HepG2 (cell line): ENCODE measurements around the gene MAEA. TPM values are rescaled to one million over a fixed set of nuclear protein-coding genes. Genes with fewer than 3 reads are reported as not detected.

Experiments used
- AGO1 ChIP-seq: fragments of 200-400 bp; formaldehyde crosslinking; IDR thresholded peaks from 2 replicates; pipeline ENCODE4 v1.6.1; 2017; ENCODE audit warnings: mild to moderate bottlenecking, low read depth, low read length, moderate library complexity; ENCODE audit not compliant: poor library complexity, severe bottlenecking
- AGO2 ChIP-seq: fragments of 200-400 bp; formaldehyde crosslinking; optimal IDR thresholded peaks from 2 replicates; pipeline ENCODE3; 2017; ENCODE audit warnings: mild to moderate bottlenecking, low read depth, low read length, moderate library complexity
- HNRNPK ChIP-seq: fragments of 200-400 bp; formaldehyde crosslinking; IDR thresholded peaks from 2 replicates; pipeline ENCODE4 v1.6.1; 2018; ENCODE audit warnings: low read length, low read depth, moderate library complexity, mild to moderate bottlenecking; ENCODE audit not compliant: poor library complexity, severe bottlenecking
- MBD4 ChIP-seq: IDR thresholded peaks from 2 replicates; pipeline ENCODE4 v1.6.1; 2012; ENCODE audit warnings: low read length, inconsistent platforms, borderline replicate concordance
- polyA plus RNA-seq, 8 experiments: library from polyadenylated mRNA; depleted of rRNA in 3 of 8; stranded (reverse) in 7 of 8; unstranded in 1 of 8; fragments of >200 nt; fragmentation: Illumina TruSeq in 4 of 8; extraction: Trizol in 4 of 8; gene quantifications; 2 replicates each; pipeline versions ENCODE4 v1.2.1 to v1.2.3, GENCODE V29; 2011 to 2016; ENCODE audit warnings: low read depth in 4 of 8, missing spikeins in 1 of 8, mixed read lengths in 1 of 8; ENCODE audit not compliant: insufficient read depth in 1 of 8
- total RNA-seq, 5 experiments: library from RNA; depleted of rRNA; stranded (reverse); fragments of >200 nt; fragmentation: Illumina TruSeq; extraction: Trizol; gene quantifications; 2 replicates each; pipeline ENCODE4 v1.2.3, GENCODE V29; 2016; ENCODE audit warnings: low read depth in 1 of 5
- TF ChIP-seq, protein P1 (sequence below), 2 experiments: fragments of 450-650 bp in 1 of 2; sonication (generic) in 1 of 2; formaldehyde crosslinking in 1 of 2; IDR thresholded peaks; 2 replicates each; pipeline versions ENCODE4 v1.6.1 to v1.8.0; 2016 to 2022; ENCODE audit warnings: antibody characterized with exemption in 1 of 2, mild to moderate bottlenecking in 1 of 2, missing genetic modification reagents in 1 of 2

Gene MAEA
- total and polyA plus RNA-seq, 2 of the 13 experiments (the other 11 are each of a cell fraction or from before 2014, with no cell fraction given) = 52.0 to 57.1 TPM

DNA sequence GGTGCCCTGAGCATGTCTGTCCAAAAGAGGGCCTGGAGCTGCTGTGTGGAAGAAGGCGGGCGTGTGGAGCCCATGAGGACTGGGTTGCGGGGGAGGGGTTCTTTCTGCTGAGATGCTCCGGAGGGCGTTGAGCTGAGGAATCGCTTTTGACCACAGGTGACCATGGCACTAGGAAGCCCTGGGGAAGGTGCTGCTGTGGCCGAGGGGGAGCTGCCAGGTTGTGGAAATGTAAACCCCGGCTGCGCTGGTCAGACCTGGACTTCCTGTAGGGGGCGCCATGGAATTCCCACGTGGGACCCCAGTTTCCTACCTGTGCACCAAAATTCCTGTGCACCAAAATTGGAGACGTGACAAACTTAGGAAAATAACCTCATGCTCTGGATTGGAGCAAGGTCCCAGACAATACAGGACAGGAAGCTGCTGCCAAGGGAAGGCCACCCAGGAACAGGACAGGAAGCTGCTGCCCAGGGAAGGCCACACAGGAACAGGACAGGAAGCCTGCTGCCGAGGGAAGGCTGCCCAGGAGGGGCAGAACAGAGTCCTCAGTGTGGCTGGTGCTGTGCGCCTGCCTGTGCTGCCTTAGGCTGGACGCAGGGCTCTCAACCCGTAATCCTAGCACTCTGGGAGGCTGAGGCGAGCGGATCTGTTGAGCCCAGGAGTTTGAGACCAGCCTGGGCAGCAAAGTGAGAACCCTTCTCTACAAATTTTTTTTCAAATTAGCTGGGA, 29.0 kb downstream of the MAEA start (continued):
- TF ChIP-seq AGO1 (no peak), AGO2 (peak; percentile 21), HNRNPK (no peak), MBD4 (no peak)
- TF ChIP-seq, protein P1, sequence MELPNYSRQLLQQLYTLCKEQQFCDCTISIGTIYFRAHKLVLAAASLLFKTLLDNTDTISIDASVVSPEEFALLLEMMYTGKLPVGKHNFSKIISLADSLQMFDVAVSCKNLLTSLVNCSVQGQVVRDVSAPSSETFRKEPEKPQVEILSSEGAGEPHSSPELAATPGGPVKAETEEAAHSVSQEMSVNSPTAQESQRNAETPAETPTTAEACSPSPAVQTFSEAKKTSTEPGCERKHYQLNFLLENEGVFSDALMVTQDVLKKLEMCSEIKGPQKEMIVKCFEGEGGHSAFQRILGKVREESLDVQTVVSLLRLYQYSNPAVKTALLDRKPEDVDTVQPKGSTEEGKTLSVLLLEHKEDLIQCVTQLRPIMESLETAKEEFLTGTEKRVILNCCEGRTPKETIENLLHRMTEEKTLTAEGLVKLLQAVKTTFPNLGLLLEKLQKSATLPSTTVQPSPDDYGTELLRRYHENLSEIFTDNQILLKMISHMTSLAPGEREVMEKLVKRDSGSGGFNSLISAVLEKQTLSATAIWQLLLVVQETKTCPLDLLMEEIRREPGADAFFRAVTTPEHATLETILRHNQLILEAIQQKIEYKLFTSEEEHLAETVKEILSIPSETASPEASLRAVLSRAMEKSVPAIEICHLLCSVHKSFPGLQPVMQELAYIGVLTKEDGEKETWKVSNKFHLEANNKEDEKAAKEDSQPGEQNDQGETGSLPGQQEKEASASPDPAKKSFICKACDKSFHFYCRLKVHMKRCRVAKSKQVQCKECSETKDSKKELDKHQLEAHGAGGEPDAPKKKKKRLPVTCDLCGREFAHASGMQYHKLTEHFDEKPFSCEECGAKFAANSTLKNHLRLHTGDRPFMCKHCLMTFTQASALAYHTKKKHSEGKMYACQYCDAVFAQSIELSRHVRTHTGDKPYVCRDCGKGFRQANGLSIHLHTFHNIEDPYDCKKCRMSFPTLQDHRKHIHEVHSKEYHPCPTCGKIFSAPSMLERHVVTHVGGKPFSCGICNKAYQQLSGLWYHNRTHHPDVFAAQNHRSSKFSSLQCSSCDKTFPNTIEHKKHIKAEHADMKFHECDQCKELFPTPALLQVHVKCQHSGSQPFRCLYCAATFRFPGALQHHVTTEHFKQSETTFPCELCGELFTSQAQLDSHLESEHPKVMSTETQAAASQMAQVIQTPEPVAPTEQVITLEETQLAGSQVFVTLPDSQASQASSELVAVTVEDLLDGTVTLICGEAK (IDR thresholded peaks at IDR 0.05) = no peak
- TF ChIP-seq, protein P1 (CRISPR knock-in tag; IDR thresholded peaks at IDR 0.05) = no peak
